SK-N-SH (cell line): ENCODE data around the gene SLC1A1. TPM values are rescaled to one million over a fixed set of nuclear protein-coding genes. Genes with fewer than 3 reads are reported as not detected.

Experiments used
- CTCF ChIA-PET: fragments of 300-600, 350-600 bp; formaldehyde crosslinking; extraction: SDS; loops from one replicate; lab custom pipeline; 2021; lab: Yijun Ruan, JAX
- POLR2A ChIA-PET: fragments of 350-600 bp; sonication (Branson Sonifier 250); formaldehyde crosslinking; extraction: SDS; loops from one replicate; lab custom pipeline; 2020; ENCODE audit warnings: antibody characterized with exemption, inconsistent platforms; lab: Yijun Ruan, JAX
- DNase-seq: peaks from one replicate; pipeline ENCODE4 v3.0.0; 2012
- H2AFZ ChIP-seq: fragments of 200-600 bp; sonication (generic); 2 replicates; pipeline ENCODE4 v1.8.1; 2016; ENCODE audit warnings: antibody characterized with exemption, mild to moderate bottlenecking, low read depth
- H3F3A ChIP-seq: fragments of 200-600 bp; sonication (generic); replicated peaks from 2 replicates; pipeline ENCODE3; 2016; ENCODE audit warnings: antibody characterized with exemption, mild to moderate bottlenecking; ENCODE audit not compliant: insufficient read depth
- H3K27ac ChIP-seq, 2 experiments: fragments of 200-500 bp in 1 of 2; fragments of 200-600 bp in 1 of 2; sonication (Bioruptor generic) in 1 of 2; sonication (generic), shearing (Covaris generic) in 1 of 2; 2 replicates each; pipeline versions ENCODE4 v1.5.1 to v1.6.1; 2014 to 2016; ENCODE audit warnings: low read depth in 2 of 2, inconsistent platforms in 1 of 2, low read length in 1 of 2, mild to moderate bottlenecking in 1 of 2, mixed read lengths in 1 of 2
- H3K27me3 ChIP-seq: fragments of 200-600 bp; sonication (generic), shearing (Covaris generic); 2 replicates; pipeline ENCODE4 v1.6.1; 2016; ENCODE audit warnings: mixed run types; ENCODE audit not compliant: insufficient read depth
- H3K36me3 ChIP-seq, 2 experiments: fragments of 200-500 bp in 1 of 2; fragments of 200-600 bp in 1 of 2; sonication (Bioruptor generic) in 1 of 2; sonication (generic) in 1 of 2; replicated peaks in 1 of 2; 2 replicates each; pipeline versions ENCODE3 to v1.5.1; 2014 to 2016; ENCODE audit warnings: low read length in 1 of 2, mild to moderate bottlenecking in 1 of 2; ENCODE audit not compliant: insufficient read depth in 2 of 2, control insufficient read depth in 1 of 2
- H3K4me1 ChIP-seq, 2 experiments: fragments of 200-500 bp in 1 of 2; fragments of 200-600 bp in 1 of 2; sonication (Bioruptor generic) in 1 of 2; sonication (generic), shearing (Covaris generic) in 1 of 2; 2 replicates each; pipeline versions ENCODE4 v1.5.1 to v1.6.1; 2014 to 2016; ENCODE audit warnings: low read depth in 1 of 2, low read length in 1 of 2, mixed run types in 1 of 2; ENCODE audit not compliant: insufficient read depth in 2 of 2, control insufficient read depth in 1 of 2
- H3K4me2 ChIP-seq: fragments of 200-600 bp; sonication (generic), shearing (Covaris generic); 2 replicates; pipeline ENCODE4 v1.6.1; 2017; ENCODE audit warnings: mixed run types
- H3K4me3 ChIP-seq, 2 experiments: fragments of 200-500 bp in 1 of 2; fragments of 200-600 bp in 1 of 2; sonication (Bioruptor generic) in 1 of 2; sonication (generic), shearing (Covaris generic) in 1 of 2; 2 replicates each; pipeline versions ENCODE4 v1.5.1 to v1.8.1; 2014 to 2016; ENCODE audit warnings: low read depth in 2 of 2, inconsistent platforms in 1 of 2, low read length in 1 of 2, mild to moderate bottlenecking in 1 of 2, mixed read lengths in 1 of 2, moderate library complexity in 1 of 2
- H3K79me2 ChIP-seq: fragments of 200-600 bp; sonication (generic); 2 replicates; pipeline ENCODE4 v1.8.1; 2017; ENCODE audit warnings: mild to moderate bottlenecking; ENCODE audit not compliant: insufficient read depth
- H3K9ac ChIP-seq: fragments of 200-600 bp; sonication (generic); 2 replicates; pipeline ENCODE4 v1.6.1; 2017; ENCODE audit warnings: mixed run types
- H3K9me2 ChIP-seq: fragments of 200-600 bp; sonication (generic); 2 replicates; pipeline ENCODE4 v1.6.1; 2017; ENCODE audit warnings: mixed run types
- H3K9me3 ChIP-seq: fragments of 200-600 bp; sonication (generic); 2 replicates; pipeline ENCODE4 v1.6.1; 2017; ENCODE audit warnings: mixed run types, mild to moderate bottlenecking, moderate library complexity
- H4K20me1 ChIP-seq: fragments of 200-600 bp; sonication (generic); 2 replicates; pipeline ENCODE4 v1.6.1; 2017; ENCODE audit warnings: mild to moderate bottlenecking, mixed run types; ENCODE audit not compliant: insufficient read depth
- CHD2 ChIP-seq: fragments of 150-350 bp; IDR thresholded peaks from 2 replicates; pipeline ENCODE4 v1.6.1; 2018; ENCODE audit warnings: low read length; ENCODE audit not compliant: partially characterized antibody
- CTCF ChIP-seq: fragments of 200-600 bp; sonication (generic); IDR thresholded peaks from 2 replicates; pipeline ENCODE4 v1.6.1; 2017; ENCODE audit warnings: antibody characterized with exemption, mild to moderate bottlenecking, moderate library complexity
- ELF1 ChIP-seq: IDR thresholded peaks from 2 replicates; pipeline ENCODE4 v1.4.0; 2012
- FOXJ3 ChIP-seq: sonication (generic); formaldehyde crosslinking; IDR thresholded peaks from 2 replicates; pipeline ENCODE4 v1.5.1; 2020; ENCODE audit warnings: mild to moderate bottlenecking, missing genetic modification reagents
- FOXM1 ChIP-seq: IDR thresholded peaks from 2 replicates; pipeline ENCODE4 v1.4.0; 2012; ENCODE audit warnings: low read depth, mild to moderate bottlenecking
- IRF3 ChIP-seq: fragments of 150-350 bp; IDR thresholded peaks from 2 replicates; pipeline ENCODE4 v1.6.1; 2016; ENCODE audit warnings: mild to moderate bottlenecking, low read depth, low read length
- MEF2A ChIP-seq: IDR thresholded peaks from 2 replicates; pipeline ENCODE4 v1.4.0; 2012; ENCODE audit warnings: low read depth, borderline replicate concordance
- MXI1 ChIP-seq: IDR thresholded peaks from 2 replicates; pipeline ENCODE4 v1.6.1; 2012; ENCODE audit warnings: mild to moderate bottlenecking, low read depth, low read length, improper control_type of control experiment
- NFIC ChIP-seq: IDR thresholded peaks from 2 replicates; pipeline ENCODE4 v1.4.0; 2012; ENCODE audit warnings: borderline replicate concordance
- POLR2AphosphoS5 ChIP-seq: IDR thresholded peaks from 2 replicates; pipeline ENCODE4 v1.6.1; 2012; ENCODE audit warnings: low read depth, low read length
- RAD21 ChIP-seq: IDR thresholded peaks from 2 replicates; pipeline ENCODE4 v1.6.1; 2012; ENCODE audit warnings: mild to moderate bottlenecking, low read length
- RCOR1 ChIP-seq: fragments of 150-350 bp; IDR thresholded peaks from 2 replicates; pipeline ENCODE4 v1.6.1; 2017; ENCODE audit warnings: antibody characterized with exemption, low read length
- RXRA ChIP-seq: IDR thresholded peaks from 2 replicates; pipeline ENCODE4 v1.4.0; 2012; ENCODE audit warnings: low read depth, mild to moderate bottlenecking, borderline replicate concordance
- SIN3A ChIP-seq: IDR thresholded peaks from 2 replicates; pipeline ENCODE4 v1.6.1; 2012; ENCODE audit warnings: low read depth, mild to moderate bottlenecking, low read length, moderate library complexity, borderline replicate concordance
- TAF1 ChIP-seq: IDR thresholded peaks from 2 replicates; pipeline ENCODE4 v1.6.1; 2012; ENCODE audit warnings: low read depth, mild to moderate bottlenecking, low read length, moderate library complexity, borderline replicate concordance
- TCF12 ChIP-seq: IDR thresholded peaks from 2 replicates; pipeline ENCODE4 v1.4.0; 2012
- USF2 ChIP-seq: fragments of 150-350 bp; IDR thresholded peaks from 2 replicates; pipeline ENCODE4 v1.6.1; 2017; ENCODE audit warnings: antibody characterized with exemption, low read length, low read depth, borderline replicate concordance
- YY1 ChIP-seq: IDR thresholded peaks from 2 replicates; pipeline ENCODE4 v1.4.0; 2012; ENCODE audit warnings: low read depth, mild to moderate bottlenecking
- WGBS: methylation state at CpG from one replicate; pipeline ENCODE4 v1.1.6; 2017; ENCODE audit warnings: low lambda C conversion rate; 5-methylcytosine and 5-hydroxymethylcytosine counted together
- polyA plus RNA-seq, 3 experiments: library from polyadenylated mRNA; depleted of rRNA; stranded (reverse); fragments of >200 nt; gene quantifications; 2 replicates each; pipeline ENCODE4 v1.2.3, GENCODE V29; 2012

SLC1A1 gene
- polyA plus RNA-seq, 1 of the 3 experiments (the other 2 are of a cell fraction) = 0.23 TPM

- no peak for DNase-seq
- Histone ChIP-seq H3K9me3 (no peaks in the 10 kb centered on the region), H3K36me3 (no peaks in the 10 kb centered on the region), H3F3A (no peaks in the 10 kb centered on the region), H3K4me3 (no peak overlapping the region), H3K79me2 (no peaks in the 10 kb centered on the region), H3K9me2 (no peaks in the 10 kb centered on the region), H3K4me2 (peak overlapping the region; percentile 40; the same call in 1 of the 2 replicates), H4K20me1 (no peaks in the 10 kb centered on the region), H3K27me3 (no peaks in the 10 kb centered on the region), H2AFZ (0 out of 2 replicates have a peak overlapping the region, but pooled peaks have one; percentile 47), H3K27ac (no peak overlapping the region), H3K9ac (no peak overlapping the region), H3K4me1 (peaks cover 0 to 8% of the 10 kb centered on the region in 2 experiments; a peak in 1 of 4 replicates)
- 94% methylated on average over 1 of the region's 1 CpG for WGBS
- ChIA-PET CTCF (interaction anchor here (1.1 kb wide), 1 partner anchor 10 kb away, joined by 3 read pairs; no protein-coding TSS in a partner anchor), POLR2A (no interaction called here)
- TF ChIP-seq TCF12 (no peak), FOXJ3 (no peak), SIN3A (no peak), MXI1 (no peak), ELF1 (no peak), CHD2 (no peak), YY1 (no peak), NFIC (no peak), MEF2A (no peak)
Observed at GRCh38 chr9:4547016-4547415, 56.7 kb downstream of the SLC1A1 start.

GRCh38 chr9:4548811-4549725 is 58.8 kb downstream of the SLC1A1 start:
- peak; percentile 16 for DNase-seq
- Histone ChIP-seq H3K9ac (no peak overlapping the region), H3K27ac (no peak overlapping the region), H4K20me1 (no peaks in the 10 kb centered on the region), H3K9me2 (no peaks in the 10 kb centered on the region), H3K27me3 (no peaks in the 10 kb centered on the region), H3F3A (no peaks in the 10 kb centered on the region), H3K4me2 (no peak overlapping the region), H3K4me1 (peaks cover 0 to 4% of the 10 kb centered on the region in 2 experiments; a peak in 1 of 4 replicates), H3K79me2 (no peaks in the 10 kb centered on the region), H3K36me3 (no peaks in the 10 kb centered on the region), H3K4me3 (no peak overlapping the region), H2AFZ (no peak overlapping the region), H3K9me3 (no peaks in the 10 kb centered on the region)
- ChIA-PET POLR2A (no interaction called here), CTCF (interaction anchor here (0.6 to 1.4 kb wide), 7 partner anchors 9 to 119 kb away, joined by 3 to 5 read pairs (median 3); no protein-coding TSS in a partner anchor)
- TF ChIP-seq FOXM1 (no peak), YY1 (no peak), CTCF (peak; percentile 48; the same call in 1 of the 2 replicates), TCF12 (no peak), RXRA (no peak), RAD21 (peak; percentile 25), RCOR1 (no peak), TAF1 (no peak), USF2 (no peak), IRF3 (no peak), POLR2AphosphoS5 (no peak), MXI1 (no peak)
- 60% methylated on average over 9 of the region's 11 CpGs for WGBS
